HL-60 (cell line): Measurements from ENCODE around the gene PACRG.

Source experiments
- DNase-seq, 2 experiments: peaks; one replicate each; pipeline ENCODE4 v3.0.0-alpha.2; 2010 to 2020; ENCODE audit warnings: low read depth in 1 of 2, low spot score in 1 of 2
- H3K27ac ChIP-seq: fragments of 250-450 bp; sonication (Bioruptor Pico); replicated peaks from 2 replicates; pipeline ENCODE4 v1.5.1; 2020; ENCODE audit warnings: mild to moderate bottlenecking, moderate library complexity
- H3K27me3 ChIP-seq: fragments of 250-450 bp; sonication (Bioruptor Pico); 2 replicates; pipeline ENCODE4 v1.5.1; 2021; ENCODE audit warnings: mild to moderate bottlenecking, moderate library complexity; ENCODE audit not compliant: insufficient read depth, poor library complexity, severe bottlenecking
- H3K4me3 ChIP-seq: replicated peaks from 2 replicates; pipeline ENCODE4 v1.5.1; 2011; ENCODE audit warnings: mild to moderate bottlenecking, control low read depth, low read length; ENCODE audit not compliant: insufficient read depth
- GABPA ChIP-seq: IDR thresholded peaks from 2 replicates; pipeline ENCODE4 v1.6.1; 2012; ENCODE audit warnings: low read depth
- POLR2AphosphoS5 ChIP-seq: IDR thresholded peaks from 2 replicates; pipeline ENCODE4 v1.6.1; 2012; ENCODE audit warnings: low read depth
- SPI1 ChIP-seq: IDR thresholded peaks from 2 replicates; pipeline ENCODE4 v1.6.1; 2012; ENCODE audit warnings: low read depth, mild to moderate bottlenecking, borderline replicate concordance
- TF ChIP-seq, protein P1 (sequence below): IDR thresholded peaks from 2 replicates; pipeline ENCODE4 v1.6.1; 2012; ENCODE audit warnings: low read depth; ENCODE audit not compliant: insufficient replicate concordance
- TF ChIP-seq, protein P2 (sequence below): IDR thresholded peaks from one replicate; pipeline ENCODE4 v1.5.1; 2011; ENCODE audit warnings: low read length, control low read depth, inconsistent platforms; ENCODE audit not compliant: insufficient read depth

Gene PACRG

DNA sequence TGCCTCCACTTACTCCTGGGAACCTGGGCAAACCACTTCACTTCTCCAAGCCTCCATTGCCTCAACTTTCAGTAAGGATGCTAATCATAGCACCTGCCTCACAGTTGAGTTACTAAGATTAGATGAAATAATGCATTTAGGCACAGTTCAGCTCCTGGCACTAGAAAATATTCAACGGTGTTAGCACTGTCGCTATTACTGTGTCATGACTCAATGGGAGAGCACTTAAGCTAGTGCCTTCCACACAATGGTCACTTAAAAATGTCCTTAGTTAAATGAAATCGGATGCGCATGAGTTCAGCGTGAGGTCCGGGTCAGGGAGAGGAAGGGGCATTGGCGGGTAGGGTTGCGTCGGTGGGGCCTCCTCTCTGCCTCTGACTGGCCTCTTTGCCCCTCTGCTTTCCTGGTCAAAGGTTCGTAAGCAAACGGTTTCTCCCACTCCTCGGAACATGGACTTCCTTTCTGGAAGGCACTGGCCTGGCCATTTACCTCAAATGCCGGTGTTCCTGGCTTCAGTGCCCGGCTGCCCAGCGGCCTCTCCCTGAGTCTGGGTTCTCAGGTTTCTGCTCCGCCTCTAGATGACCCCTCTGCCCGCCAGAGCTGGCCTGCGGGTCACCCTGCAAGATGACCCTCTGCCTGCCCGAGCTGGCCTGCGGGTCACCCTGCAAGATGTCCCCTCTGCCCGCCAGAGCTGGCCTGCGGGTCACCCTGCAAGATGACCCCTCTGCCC, 562.9 kb downstream of the PACRG start:
- DNase-seq = no peak
- no peaks in the 10 kb centered on the region for H3K27me3 ChIP-seq
- no peak overlapping the region for H3K27ac ChIP-seq
- no peak overlapping the region for H3K4me3 ChIP-seq
- TF ChIP-seq SPI1 = no peak
- no peak for TF ChIP-seq POLR2AphosphoS5
- TF ChIP-seq, protein P1, sequence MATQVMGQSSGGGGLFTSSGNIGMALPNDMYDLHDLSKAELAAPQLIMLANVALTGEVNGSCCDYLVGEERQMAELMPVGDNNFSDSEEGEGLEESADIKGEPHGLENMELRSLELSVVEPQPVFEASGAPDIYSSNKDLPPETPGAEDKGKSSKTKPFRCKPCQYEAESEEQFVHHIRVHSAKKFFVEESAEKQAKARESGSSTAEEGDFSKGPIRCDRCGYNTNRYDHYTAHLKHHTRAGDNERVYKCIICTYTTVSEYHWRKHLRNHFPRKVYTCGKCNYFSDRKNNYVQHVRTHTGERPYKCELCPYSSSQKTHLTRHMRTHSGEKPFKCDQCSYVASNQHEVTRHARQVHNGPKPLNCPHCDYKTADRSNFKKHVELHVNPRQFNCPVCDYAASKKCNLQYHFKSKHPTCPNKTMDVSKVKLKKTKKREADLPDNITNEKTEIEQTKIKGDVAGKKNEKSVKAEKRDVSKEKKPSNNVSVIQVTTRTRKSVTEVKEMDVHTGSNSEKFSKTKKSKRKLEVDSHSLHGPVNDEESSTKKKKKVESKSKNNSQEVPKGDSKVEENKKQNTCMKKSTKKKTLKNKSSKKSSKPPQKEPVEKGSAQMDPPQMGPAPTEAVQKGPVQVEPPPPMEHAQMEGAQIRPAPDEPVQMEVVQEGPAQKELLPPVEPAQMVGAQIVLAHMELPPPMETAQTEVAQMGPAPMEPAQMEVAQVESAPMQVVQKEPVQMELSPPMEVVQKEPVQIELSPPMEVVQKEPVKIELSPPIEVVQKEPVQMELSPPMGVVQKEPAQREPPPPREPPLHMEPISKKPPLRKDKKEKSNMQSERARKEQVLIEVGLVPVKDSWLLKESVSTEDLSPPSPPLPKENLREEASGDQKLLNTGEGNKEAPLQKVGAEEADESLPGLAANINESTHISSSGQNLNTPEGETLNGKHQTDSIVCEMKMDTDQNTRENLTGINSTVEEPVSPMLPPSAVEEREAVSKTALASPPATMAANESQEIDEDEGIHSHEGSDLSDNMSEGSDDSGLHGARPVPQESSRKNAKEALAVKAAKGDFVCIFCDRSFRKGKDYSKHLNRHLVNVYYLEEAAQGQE = no peak
- TF ChIP-seq, protein P2, sequence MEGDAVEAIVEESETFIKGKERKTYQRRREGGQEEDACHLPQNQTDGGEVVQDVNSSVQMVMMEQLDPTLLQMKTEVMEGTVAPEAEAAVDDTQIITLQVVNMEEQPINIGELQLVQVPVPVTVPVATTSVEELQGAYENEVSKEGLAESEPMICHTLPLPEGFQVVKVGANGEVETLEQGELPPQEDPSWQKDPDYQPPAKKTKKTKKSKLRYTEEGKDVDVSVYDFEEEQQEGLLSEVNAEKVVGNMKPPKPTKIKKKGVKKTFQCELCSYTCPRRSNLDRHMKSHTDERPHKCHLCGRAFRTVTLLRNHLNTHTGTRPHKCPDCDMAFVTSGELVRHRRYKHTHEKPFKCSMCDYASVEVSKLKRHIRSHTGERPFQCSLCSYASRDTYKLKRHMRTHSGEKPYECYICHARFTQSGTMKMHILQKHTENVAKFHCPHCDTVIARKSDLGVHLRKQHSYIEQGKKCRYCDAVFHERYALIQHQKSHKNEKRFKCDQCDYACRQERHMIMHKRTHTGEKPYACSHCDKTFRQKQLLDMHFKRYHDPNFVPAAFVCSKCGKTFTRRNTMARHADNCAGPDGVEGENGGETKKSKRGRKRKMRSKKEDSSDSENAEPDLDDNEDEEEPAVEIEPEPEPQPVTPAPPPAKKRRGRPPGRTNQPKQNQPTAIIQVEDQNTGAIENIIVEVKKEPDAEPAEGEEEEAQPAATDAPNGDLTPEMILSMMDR = no peak
- no peak for TF ChIP-seq GABPA

DNA sequence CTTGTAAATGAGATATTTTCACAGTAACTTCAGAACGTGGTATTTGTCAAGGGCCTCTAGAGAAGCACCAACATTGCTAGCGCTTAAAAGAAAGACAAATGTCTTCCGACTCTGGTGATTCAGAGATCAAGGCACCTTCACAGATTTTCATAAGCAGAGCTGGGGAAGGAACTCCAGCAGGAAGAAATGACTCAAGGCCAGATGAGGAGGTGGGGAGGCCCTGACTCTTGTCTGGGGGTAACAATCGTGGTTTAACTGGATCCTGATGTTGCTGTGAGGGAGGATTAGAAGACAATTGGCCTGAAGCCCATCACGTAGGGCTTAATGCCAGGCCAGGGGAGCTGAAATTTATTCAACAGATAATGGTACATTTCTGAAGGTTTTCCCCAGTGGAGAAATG, 563.8 kb downstream of the PACRG start:
- no peak for DNase-seq
- Histone ChIP-seq H3K4me3 (no peak overlapping the region), H3K27me3 (no peaks in the 10 kb centered on the region), H3K27ac (no peak overlapping the region)
- no peak for TF ChIP-seq POLR2AphosphoS5
- TF ChIP-seq, protein P1 = no peak
- TF ChIP-seq, protein P2 = no peak
- TF ChIP-seq GABPA = no peak
- TF ChIP-seq SPI1 = no peak

DNA sequence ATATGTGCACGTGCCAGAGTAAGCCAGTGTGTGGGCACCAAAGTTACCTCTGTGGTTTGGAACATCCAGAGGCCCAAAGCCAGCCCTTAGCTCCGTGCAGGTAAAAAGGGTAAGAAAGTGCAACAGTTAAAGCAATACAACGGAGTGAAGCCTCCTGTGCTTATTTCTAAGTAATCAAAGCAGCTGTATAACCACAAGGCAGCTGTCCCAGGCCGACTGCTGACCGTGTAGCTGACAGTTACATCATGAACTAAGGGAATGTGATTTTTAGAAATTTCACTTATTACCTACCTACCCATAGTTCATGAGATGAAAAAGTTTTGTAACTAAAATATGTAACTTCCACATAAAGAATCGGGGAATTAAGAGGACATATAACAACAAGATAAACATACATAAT, 565.5 kb downstream of the PACRG start:
- DNase-seq = no peak
- no peak overlapping the region for H3K4me3 ChIP-seq
- H3K27ac ChIP-seq = no peak overlapping the region
- TF ChIP-seq GABPA (no peak), SPI1 (no peak), POLR2AphosphoS5 (no peak)
- TF ChIP-seq, protein P2 = no peak
- TF ChIP-seq, protein P1 = no peak
- H3K27me3 ChIP-seq = no peaks in the 10 kb centered on the region
